Keratinocyte (primary cell): ENCODE data around the gene PLCB3. TPM values are rescaled to one million over a fixed set of nuclear protein-coding genes. Genes with fewer than 3 reads are reported as not detected.

Experiments used
- DNase-seq: peaks from one replicate; pipeline ENCODE4 v3.0.0-alpha.2; 2011; ENCODE audit warnings: low read depth, missing footprints, low spot score
- FAIRE-seq: peaks from 2 replicates; lab custom pipeline; 2011; peaks lifted over from hg19 to GRCh38; lab: Jason Lieb, UNC
- H2AFZ ChIP-seq: 2 replicates; pipeline ENCODE4 v1.6.0; 2012; ENCODE audit warnings: low read length, control low read depth, inconsistent platforms; ENCODE audit not compliant: control insufficient read depth
- H3K27ac ChIP-seq: 2 replicates; pipeline ENCODE4 v1.5.1; 2011; ENCODE audit warnings: low read length; ENCODE audit not compliant: control insufficient read depth, insufficient read depth
- H3K27me3 ChIP-seq: 3 replicates; pipeline ENCODE4 v1.6.0; 2011; ENCODE audit warnings: low read length; ENCODE audit not compliant: control insufficient read depth, insufficient read depth; ENCODE audit errors: extremely low read depth
- H3K36me3 ChIP-seq, 2 experiments: 2 replicates in 1 of 2; 3 replicates in 1 of 2; pipeline ENCODE4 v1.5.1; 2011; ENCODE audit warnings: low read length in 2 of 2, mild to moderate bottlenecking in 1 of 2; ENCODE audit not compliant: control insufficient read depth in 2 of 2, insufficient read depth in 2 of 2; ENCODE audit errors: extremely low read depth in 1 of 2
- H3K4me1 ChIP-seq: 3 replicates; pipeline ENCODE4 v1.5.1; 2011; ENCODE audit warnings: low read length; ENCODE audit not compliant: control insufficient read depth, insufficient read depth; ENCODE audit errors: extremely low read depth
- H3K4me2 ChIP-seq: 3 replicates; pipeline ENCODE4 v1.6.0; 2011; ENCODE audit warnings: low read depth, low read length; ENCODE audit not compliant: control insufficient read depth, insufficient read depth; ENCODE audit errors: extremely low read depth
- H3K4me3 ChIP-seq, 3 experiments: fragments of 200-600 bp in 1 of 3; sonication (generic) in 1 of 3; 2 replicates in 2 of 3; 3 replicates in 1 of 3; pipeline ENCODE4 v1.5.1; 2011 to 2016; ENCODE audit warnings: low read length in 3 of 3, mild to moderate bottlenecking in 3 of 3, control low read depth in 2 of 3, inconsistent platforms in 1 of 3, low read depth in 1 of 3, mixed read lengths in 1 of 3, mixed run types in 1 of 3, moderate library complexity in 1 of 3; ENCODE audit not compliant: control insufficient read depth in 2 of 3, insufficient read depth in 2 of 3; ENCODE audit errors: extremely low read depth in 1 of 3
- H3K79me2 ChIP-seq: 2 replicates; pipeline ENCODE4 v1.6.0; 2012; ENCODE audit warnings: low read length; ENCODE audit not compliant: control insufficient read depth, insufficient read depth
- H3K9ac ChIP-seq: 3 replicates; pipeline ENCODE4 v1.6.0; 2011; ENCODE audit warnings: low read length; ENCODE audit not compliant: control insufficient read depth, insufficient read depth; ENCODE audit errors: extremely low read depth
- H3K9me1 ChIP-seq: 3 replicates; pipeline ENCODE4 v1.6.0; 2011; ENCODE audit warnings: low read length; ENCODE audit not compliant: control insufficient read depth, insufficient read depth; ENCODE audit errors: extremely low read depth
- H3K9me3 ChIP-seq: 2 replicates; pipeline ENCODE4 v1.5.1; 2012; ENCODE audit warnings: low read depth, low read length; ENCODE audit not compliant: control insufficient read depth
- H4K20me1 ChIP-seq: 3 replicates; pipeline ENCODE4 v1.6.0; 2011; ENCODE audit warnings: low read length; ENCODE audit not compliant: control insufficient read depth, insufficient read depth; ENCODE audit errors: extremely low read depth
- EZH2 ChIP-seq: IDR thresholded peaks from one replicate; pipeline ENCODE4 v1.6.1; 2012; ENCODE audit warnings: inconsistent platforms, mild to moderate bottlenecking, low read length, moderate library complexity
- dilution Hi-C: fragments of 300-500 bp; cut with MboI; formaldehyde crosslinking; loops from one replicate; pipeline ENCODE4 v1.7.0; 2020; ENCODE audit warnings: low sequenced_read_pairs; ENCODE audit not compliant: extremely low pct_ligation_motif_present
- polyA plus RNA-seq, 5 experiments: library from polyadenylated mRNA; depleted of rRNA in 3 of 5; stranded (reverse) in 3 of 5; stranded (forward) in 1 of 5; unstranded in 1 of 5; fragments of >200 nt; gene quantifications; 1 replicate in 1 of 5; 2 replicates in 3 of 5; 3 replicates in 1 of 5; pipeline versions ENCODE4 v1.2.1 to v1.2.3, GENCODE V29; 2011 to 2012; ENCODE audit warnings: missing spikeins in 2 of 5, low read depth in 1 of 5, low replicate concordance in 1 of 5
- TF ChIP-seq, protein P1 (sequence below), 3 experiments: IDR thresholded peaks in 1 of 3; conservative IDR thresholded peaks in 1 of 3; optimal IDR thresholded peaks in 1 of 3; 2 replicates in 2 of 3; 3 replicates in 1 of 3; pipeline versions ENCODE3 to v1.5.1; 2011; ENCODE audit warnings: low read length in 3 of 3, mild to moderate bottlenecking in 3 of 3, moderate library complexity in 2 of 3, control low read depth in 1 of 3, inconsistent platforms in 1 of 3; ENCODE audit not compliant: insufficient read depth in 2 of 3; ENCODE audit errors: extremely low read depth in 1 of 3

The PLCB3 gene
- polyA plus RNA-seq, 1 donor (not counting 4 experiments of a cell fraction or from before 2014, with no cell fraction given), result 32.5 TPM

DNA sequence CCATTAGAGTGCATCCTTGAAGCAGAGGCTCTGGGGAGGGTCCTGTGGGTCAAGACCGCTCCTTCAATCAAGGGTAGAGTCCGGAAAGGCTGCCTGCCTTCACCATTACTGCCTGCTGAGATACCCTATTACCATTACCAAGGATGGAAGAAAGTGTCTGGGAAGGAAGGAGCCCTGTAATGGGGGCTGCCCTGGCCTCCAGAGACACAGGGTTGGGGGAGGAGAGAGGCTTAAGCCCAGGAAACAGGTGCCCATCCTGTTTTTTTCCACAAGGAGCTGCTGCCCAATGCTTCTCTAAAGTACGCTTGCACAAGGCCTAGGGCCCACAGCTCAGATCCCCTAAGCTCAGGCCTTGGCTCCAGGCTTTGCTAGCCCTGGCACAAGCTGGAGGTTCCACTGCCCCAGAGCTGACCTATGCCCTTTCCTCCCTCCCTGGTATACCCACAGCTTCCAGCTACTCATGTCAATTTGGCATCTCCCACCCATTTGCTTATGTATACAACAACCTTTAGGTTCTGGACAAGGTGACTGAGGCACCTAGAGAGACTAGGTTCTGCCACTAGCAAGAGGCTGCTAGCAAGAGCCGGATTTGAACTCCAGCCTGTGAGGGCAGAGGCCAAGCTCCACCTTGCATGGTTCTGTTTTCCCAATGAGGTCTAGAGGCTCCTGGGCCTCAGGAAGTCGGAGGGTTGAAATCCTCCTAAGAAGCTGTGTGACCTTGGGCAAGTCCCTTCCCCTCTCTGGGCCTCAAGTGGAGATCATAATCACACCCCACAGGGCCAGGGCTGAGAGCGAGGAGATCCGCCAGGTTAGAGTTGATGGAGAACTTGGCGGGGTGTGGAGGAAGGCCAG, 1.5 kb upstream of the PLCB3 start:
- Histone ChIP-seq H2AFZ (no peak overlapping the region), H3K9ac (no peak overlapping the region), H4K20me1 (peaks cover 8% of the 10 kb centered on the region), H3K79me2 (peaks cover 47% of the 10 kb centered on the region), H3K4me3 (no peak overlapping the region), H3K36me3 (peaks cover 5 to 11% of the 10 kb centered on the region in 2 experiments), H3K9me1 (no peaks in the 10 kb centered on the region), H3K9me3 (no peaks in the 10 kb centered on the region), H3K4me2 (no peak overlapping the region), H3K4me1 (peaks cover 26% of the 10 kb centered on the region), H3K27me3 (no peaks in the 10 kb centered on the region), H3K27ac (no peak overlapping the region)
- dilution Hi-C loops, result no loop called here
- TF ChIP-seq, protein P1, sequence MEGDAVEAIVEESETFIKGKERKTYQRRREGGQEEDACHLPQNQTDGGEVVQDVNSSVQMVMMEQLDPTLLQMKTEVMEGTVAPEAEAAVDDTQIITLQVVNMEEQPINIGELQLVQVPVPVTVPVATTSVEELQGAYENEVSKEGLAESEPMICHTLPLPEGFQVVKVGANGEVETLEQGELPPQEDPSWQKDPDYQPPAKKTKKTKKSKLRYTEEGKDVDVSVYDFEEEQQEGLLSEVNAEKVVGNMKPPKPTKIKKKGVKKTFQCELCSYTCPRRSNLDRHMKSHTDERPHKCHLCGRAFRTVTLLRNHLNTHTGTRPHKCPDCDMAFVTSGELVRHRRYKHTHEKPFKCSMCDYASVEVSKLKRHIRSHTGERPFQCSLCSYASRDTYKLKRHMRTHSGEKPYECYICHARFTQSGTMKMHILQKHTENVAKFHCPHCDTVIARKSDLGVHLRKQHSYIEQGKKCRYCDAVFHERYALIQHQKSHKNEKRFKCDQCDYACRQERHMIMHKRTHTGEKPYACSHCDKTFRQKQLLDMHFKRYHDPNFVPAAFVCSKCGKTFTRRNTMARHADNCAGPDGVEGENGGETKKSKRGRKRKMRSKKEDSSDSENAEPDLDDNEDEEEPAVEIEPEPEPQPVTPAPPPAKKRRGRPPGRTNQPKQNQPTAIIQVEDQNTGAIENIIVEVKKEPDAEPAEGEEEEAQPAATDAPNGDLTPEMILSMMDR (optimal IDR thresholded peaks at IDR 0.05 in 1 of 3, IDR thresholded peaks at IDR 0.05 in 1 of 3, conservative IDR thresholded peaks at IDR 0.05 in 1 of 3; ENCODE audit: extremely low read depth in 1 of 3, insufficient read depth in 2 of 3, low read length in 3 of 3), result no peak
- TF ChIP-seq EZH2, result no peak
- DNase-seq (no peak), FAIRE-seq (no peak)

DNA sequence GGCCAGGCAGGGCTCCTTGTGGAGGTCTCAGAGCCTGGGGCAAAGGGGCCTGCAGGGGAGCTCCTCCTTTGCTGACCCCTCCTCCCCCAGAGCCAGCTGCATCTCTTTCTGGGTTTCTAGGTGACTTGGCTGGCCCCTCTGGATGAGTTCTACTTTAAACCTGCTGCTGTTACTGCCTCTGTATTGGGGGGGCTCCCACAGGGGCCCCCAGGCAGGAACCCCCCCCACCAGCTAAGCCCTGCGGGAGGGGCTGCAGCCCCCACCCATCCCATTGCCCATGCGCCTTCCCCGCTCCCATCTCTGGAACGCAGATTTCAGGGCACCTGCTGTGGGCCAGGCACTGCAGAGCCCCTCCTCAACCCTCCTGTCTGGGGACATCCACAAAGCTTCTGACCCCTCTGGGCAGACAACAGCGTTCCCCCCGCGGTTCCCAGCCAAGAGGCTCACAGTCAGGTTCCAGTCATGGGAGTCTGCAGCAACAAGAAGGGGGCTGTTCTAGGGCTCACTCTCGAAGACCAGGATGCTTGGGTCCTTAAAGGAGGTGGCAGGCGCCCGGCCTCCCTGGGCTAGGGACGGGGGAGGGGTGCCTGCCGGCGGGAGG, 815 bp upstream of the PLCB3 start:
- H3K79me2 ChIP-seq, result peaks cover 42% of the 10 kb centered on the region
- no peaks in the 10 kb centered on the region for H3K9me3 ChIP-seq
- peaks cover 9 to 18% of the 10 kb centered on the region in 2 experiments for H3K36me3 ChIP-seq
- H3K4me1 ChIP-seq, result peaks cover 21% of the 10 kb centered on the region
- FAIRE-seq (no peak), DNase-seq (no peak)
- dilution Hi-C loops, result no loop called here
- peak overlapping the region; percentile 71 to 77 (median 76) for H3K4me3 ChIP-seq
- H3K27ac ChIP-seq, result no peak overlapping the region
- H4K20me1 ChIP-seq, result peaks cover 8% of the 10 kb centered on the region
- peak overlapping the region; percentile 85 for H3K4me2 ChIP-seq
- no peak for TF ChIP-seq EZH2
- TF ChIP-seq, protein P1 (optimal IDR thresholded peaks at IDR 0.05 in 1 of 3, IDR thresholded peaks at IDR 0.05 in 1 of 3, conservative IDR thresholded peaks at IDR 0.05 in 1 of 3; ENCODE audit: extremely low read depth in 1 of 3, insufficient read depth in 2 of 3, low read length in 3 of 3), result no peak
- peak overlapping the region; percentile 63 for H3K9ac ChIP-seq
- no peaks in the 10 kb centered on the region for H3K9me1 ChIP-seq
- H2AFZ ChIP-seq, result no peak overlapping the region
- no peaks in the 10 kb centered on the region for H3K27me3 ChIP-seq
